DOHH2 (cell line): Measurements from ENCODE around the gene UBD.

Source experiments
- EZH2phosphoT487 ChIP-seq: fragments of 200-600 bp; sonication (generic); IDR thresholded peaks from 2 replicates; pipeline ENCODE4 v1.6.1; 2017; ENCODE audit warnings: borderline replicate concordance, mild to moderate bottlenecking, antibody characterized with exemption, low read length, moderate library complexity, mixed read lengths
- TF ChIP-seq, protein P1 (sequence below): fragments of 200-600 bp; sonication (generic); IDR thresholded peaks from one replicate; pipeline ENCODE4 v1.5.1; 2014; ENCODE audit warnings: antibody characterized with exemption, mild to moderate bottlenecking, low read depth, low read length; ENCODE audit not compliant: poor library complexity, severe bottlenecking

DNA sequence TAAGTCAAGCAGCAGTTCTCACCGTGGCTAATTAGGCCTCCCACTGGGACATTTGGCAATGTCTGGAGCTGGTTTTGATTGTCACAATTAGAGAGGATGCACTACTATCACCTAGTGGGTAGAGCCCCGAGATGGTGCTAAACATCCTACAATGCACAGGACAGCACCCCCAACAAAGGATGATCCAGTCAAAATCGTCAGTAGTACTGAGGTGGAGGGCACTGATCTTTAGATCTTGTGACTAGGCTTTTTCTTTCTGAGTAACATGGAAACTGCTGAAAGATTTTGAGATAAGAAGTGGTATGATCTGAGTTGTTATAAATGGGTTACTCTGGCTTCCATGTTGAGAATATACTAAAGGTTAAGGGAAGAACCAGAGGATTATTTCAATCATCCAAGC is 12.0 kb downstream of the UBD start:
- TF ChIP-seq, protein P1, sequence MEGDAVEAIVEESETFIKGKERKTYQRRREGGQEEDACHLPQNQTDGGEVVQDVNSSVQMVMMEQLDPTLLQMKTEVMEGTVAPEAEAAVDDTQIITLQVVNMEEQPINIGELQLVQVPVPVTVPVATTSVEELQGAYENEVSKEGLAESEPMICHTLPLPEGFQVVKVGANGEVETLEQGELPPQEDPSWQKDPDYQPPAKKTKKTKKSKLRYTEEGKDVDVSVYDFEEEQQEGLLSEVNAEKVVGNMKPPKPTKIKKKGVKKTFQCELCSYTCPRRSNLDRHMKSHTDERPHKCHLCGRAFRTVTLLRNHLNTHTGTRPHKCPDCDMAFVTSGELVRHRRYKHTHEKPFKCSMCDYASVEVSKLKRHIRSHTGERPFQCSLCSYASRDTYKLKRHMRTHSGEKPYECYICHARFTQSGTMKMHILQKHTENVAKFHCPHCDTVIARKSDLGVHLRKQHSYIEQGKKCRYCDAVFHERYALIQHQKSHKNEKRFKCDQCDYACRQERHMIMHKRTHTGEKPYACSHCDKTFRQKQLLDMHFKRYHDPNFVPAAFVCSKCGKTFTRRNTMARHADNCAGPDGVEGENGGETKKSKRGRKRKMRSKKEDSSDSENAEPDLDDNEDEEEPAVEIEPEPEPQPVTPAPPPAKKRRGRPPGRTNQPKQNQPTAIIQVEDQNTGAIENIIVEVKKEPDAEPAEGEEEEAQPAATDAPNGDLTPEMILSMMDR: no peak
- TF ChIP-seq EZH2phosphoT487: no peak
